ENCODE results near the gene SLAMF9.

The SLAMF9 gene

GRCh38 chr1:159974350-159974965 is 20.4 kb upstream of the SLAMF9 start:
- DNase-seq (ENCODE audit: low spot score) = no peak

- DNase-seq (ENCODE audit: low spot score) = no peak
Measured at GRCh38 chr1:159973350-159973940, 19.4 kb upstream of the SLAMF9 start.

DNA sequence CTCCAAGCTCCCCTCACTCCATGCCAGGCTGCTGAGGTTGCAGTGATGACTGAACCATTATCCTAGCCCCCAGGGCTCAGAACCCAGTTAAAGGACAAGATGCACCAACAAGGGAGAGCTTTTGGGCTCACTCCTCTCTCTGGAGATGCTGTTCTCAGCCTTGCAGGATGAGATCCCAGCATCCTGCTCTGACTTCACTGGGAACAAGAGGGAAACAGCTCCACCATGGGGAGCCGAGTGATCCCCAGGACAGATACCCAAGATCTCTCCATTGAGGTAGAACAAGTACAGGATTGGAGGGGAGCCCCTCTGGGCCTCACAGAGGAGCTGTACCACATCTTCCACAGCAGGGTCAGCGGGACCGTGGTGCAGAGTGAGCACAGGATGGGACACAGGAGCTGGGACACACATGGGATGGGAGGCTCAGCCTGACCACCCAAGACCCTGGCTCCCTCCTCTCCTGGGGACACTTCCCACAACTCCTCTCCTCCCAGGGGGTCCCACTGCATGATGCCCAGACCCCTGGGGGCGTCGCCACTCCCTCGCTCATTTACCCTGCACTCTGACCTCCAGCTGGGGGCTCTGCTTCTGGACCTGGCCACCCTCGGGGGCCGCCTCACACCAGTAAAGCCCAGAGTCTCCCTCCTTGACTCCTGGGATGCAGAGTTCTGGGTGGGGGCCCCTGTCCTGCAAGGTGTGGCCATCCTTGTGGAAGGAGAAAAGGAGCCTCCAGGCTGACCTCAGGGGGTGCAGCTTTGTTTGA is 18.6 kb upstream of the SLAMF9 start:
- DNase-seq (ENCODE audit: low spot score) = no peak

- no peak for DNase-seq (ENCODE audit: low spot score)
Measured at GRCh38 chr1:159970932-159971342, 16.9 kb upstream of the SLAMF9 start.

- DNase-seq (ENCODE audit: low spot score) = no peak
Measured at GRCh38 chr1:159968901-159969300, 14.9 kb upstream of the SLAMF9 start.

GRCh38 chr1:159965263-159965662 is 11.2 kb upstream of the SLAMF9 start:
- no peak for DNase-seq (ENCODE audit: low spot score)

GRCh38 chr1:159964144-159964543 is 10.1 kb upstream of the SLAMF9 start:
- DNase-seq (ENCODE audit: low spot score) = no peak

GRCh38 chr1:159962176-159962575 is 8.1 kb upstream of the SLAMF9 start:
- DNase-seq (ENCODE audit: low spot score) = no peak

DNA sequence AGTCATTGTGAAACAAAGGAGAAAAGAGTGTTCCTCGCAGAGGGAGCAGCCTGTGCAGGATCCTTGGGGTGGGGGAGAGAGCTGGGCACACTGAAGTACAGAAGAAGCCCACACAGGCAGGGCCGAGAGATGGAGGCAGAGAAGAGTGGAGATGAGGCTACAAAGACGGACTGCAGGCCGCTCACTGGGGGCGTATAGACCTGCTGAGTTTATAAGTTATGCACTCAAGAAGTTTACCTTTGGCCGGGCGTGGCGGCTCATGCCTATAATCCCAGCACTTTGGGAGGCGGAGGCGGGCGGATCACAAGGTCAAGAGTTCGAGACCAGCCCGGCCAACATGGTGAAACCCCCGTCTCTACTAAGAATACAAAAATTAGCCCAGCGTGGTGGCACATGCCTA is 7.6 kb upstream of the SLAMF9 start:
- no peak for DNase-seq (ENCODE audit: low spot score)

DNA sequence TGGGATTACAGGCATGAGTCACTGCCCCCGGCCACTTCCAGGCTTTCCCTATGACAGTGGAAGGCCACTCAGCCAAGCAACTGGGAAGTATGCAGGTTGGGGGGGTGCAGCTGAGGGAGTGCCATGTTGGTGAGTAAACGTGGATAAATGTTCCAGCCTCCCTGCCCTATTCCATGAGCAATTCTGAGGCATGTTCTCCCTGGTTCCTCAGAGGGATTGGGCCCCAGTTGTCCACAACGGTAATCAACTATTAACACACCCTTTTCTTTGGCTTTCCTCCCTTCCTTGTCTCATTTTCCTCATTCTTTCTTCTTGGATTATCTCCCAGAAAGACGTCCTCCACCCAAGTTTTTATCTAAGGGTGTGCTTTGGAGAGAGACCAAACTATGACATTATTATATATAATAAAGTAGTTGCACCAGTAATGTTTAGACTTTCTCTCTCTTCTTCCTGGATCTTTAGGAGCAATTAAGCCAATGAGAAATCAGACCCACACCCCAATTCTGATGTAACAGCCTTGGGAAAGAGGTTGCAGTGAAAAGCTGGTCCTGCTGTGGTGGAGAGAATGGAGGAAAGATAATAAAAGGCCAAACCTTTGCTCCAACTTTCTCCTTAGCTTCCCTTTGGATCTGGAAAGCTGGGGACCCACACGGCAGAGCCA is 6.8 kb upstream of the SLAMF9 start:
- DNase-seq (ENCODE audit: low spot score) = no peak

GRCh38 chr1:159959451-159959850 is 5.4 kb upstream of the SLAMF9 start:
- no peak for DNase-seq (ENCODE audit: low spot score)

DNA sequence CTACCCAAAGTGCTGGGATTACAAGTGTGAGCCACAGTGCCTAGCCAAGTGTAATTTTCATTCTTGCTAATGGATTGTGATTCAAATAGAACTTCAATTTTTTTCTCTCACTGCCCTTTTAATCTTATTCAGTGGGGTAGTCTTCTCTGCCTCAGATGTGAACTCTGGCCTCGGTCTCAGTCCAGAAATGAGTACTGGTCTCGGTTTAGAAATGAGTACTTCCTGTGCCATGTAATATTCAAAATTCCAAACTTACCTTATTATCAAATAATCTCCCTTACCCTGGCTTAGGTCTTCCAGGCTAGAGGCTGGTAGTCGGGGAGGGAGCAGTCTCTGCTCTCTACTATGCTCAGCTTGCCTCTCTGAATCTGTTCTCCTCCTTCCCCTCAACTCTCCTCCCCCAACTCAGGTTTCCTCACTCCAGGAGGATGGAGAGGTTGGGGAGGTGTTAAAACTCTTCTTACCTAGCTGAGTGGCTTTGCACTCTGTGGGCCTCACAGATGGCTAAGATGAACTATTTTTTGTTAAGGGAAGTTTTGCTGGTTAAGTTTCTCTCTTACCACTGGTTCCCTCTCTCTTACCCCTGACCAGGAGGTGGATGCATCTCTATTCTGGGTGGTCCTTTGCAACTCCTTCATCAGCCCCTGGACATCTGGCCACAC is 4.8 kb upstream of the SLAMF9 start:
- no peak for DNase-seq (ENCODE audit: low spot score)

GRCh38 chr1:159957824-159958268 is 3.8 kb upstream of the SLAMF9 start:
- DNase-seq (ENCODE audit: low spot score) = no peak

DNA sequence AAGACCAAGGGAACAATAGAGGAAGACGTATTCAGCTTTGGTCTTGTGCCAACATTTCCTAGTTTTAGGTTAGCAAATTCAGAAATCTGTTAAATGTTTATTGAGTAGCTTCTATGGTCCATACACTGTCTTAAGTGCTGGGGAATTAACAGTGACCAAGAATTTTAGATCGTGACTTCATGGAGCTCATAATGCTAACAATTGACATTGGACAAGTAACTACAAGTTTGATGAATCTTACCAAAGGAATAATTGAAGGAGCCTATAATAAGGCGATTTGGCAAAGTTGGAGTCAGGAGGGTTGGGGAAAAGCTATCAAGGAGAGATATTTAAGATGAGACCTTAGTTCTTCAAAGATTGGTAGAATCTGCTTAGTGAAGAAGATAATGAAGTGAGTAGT is 1.4 kb upstream of the SLAMF9 start:
- DNase-seq (ENCODE audit: low spot score) = no peak

- no peak for DNase-seq (ENCODE audit: low spot score)
Measured at GRCh38 chr1:159952932-159953331, 1.1 kb downstream of the SLAMF9 start.

DNA sequence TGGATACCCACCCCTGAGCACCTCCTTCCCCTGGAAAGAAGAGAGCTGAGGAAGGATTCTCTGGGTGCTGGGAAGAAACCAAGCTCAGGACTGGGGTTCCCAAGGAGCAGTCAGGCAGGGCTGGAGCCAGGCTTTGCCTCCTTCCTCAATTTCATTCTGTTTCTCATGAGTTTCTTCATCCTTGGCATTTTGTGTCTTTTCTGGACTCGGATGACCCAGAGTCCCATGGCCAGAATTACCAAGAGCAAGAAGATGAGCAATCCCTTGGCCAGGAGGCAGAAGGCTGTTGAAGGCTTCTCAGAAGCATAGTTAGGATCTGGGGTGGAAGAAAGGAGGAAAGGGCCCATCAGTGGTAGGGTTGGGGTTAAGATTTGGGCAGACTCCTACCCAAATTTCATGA is 2.5 kb downstream of the SLAMF9 start:
- DNase-seq (ENCODE audit: low spot score) = no peak

- no peak for DNase-seq (ENCODE audit: low spot score)
Measured at GRCh38 chr1:159951016-159951415, 3.0 kb downstream of the SLAMF9 start.

DNA sequence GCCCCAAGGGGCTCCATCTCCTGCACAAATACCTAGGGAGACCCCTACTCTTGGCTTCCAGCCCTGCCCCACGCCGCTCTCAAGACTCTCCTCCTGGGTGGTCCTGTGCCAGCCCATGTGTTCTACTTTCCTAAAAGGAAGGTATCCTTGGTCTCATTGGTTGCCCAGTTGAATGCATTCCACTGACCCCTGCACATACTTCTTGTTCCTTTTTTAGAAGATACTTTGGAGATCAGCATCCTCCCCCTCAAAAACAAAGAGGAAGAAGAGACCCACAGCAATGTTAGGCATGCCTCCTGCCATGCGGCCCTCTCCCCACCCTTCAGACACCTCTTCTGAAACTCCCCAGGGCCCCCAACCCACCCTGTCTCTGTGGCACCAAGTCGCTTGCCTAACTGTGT is 4.1 kb downstream of the SLAMF9 start:
- DNase-seq (ENCODE audit: low spot score) = no peak

- DNase-seq (ENCODE audit: low spot score) = no peak
Measured at GRCh38 chr1:159949123-159949522, 4.9 kb downstream of the SLAMF9 start.

DNA sequence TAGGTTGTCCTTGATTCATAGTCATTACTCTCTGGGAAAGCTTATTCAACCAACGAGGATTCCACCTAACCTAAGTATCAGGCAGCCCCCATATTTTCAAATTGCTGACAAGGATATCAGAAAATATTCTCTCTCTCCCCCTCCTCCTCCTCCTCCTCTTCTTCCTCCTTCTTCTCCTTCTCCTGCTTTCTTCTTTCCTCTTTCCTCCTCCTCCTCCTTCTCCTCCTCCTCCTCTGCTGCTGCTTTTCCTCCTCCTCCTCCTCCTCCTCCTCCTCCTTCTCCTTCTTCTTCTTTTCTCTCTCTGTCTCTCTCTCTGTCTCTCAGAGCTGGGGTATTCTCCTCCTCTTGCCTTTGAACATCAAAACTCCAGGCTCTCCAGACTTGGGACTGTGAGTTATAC is 6.1 kb downstream of the SLAMF9 start:
- DNase-seq (ENCODE audit: low spot score) = no peak

DNA sequence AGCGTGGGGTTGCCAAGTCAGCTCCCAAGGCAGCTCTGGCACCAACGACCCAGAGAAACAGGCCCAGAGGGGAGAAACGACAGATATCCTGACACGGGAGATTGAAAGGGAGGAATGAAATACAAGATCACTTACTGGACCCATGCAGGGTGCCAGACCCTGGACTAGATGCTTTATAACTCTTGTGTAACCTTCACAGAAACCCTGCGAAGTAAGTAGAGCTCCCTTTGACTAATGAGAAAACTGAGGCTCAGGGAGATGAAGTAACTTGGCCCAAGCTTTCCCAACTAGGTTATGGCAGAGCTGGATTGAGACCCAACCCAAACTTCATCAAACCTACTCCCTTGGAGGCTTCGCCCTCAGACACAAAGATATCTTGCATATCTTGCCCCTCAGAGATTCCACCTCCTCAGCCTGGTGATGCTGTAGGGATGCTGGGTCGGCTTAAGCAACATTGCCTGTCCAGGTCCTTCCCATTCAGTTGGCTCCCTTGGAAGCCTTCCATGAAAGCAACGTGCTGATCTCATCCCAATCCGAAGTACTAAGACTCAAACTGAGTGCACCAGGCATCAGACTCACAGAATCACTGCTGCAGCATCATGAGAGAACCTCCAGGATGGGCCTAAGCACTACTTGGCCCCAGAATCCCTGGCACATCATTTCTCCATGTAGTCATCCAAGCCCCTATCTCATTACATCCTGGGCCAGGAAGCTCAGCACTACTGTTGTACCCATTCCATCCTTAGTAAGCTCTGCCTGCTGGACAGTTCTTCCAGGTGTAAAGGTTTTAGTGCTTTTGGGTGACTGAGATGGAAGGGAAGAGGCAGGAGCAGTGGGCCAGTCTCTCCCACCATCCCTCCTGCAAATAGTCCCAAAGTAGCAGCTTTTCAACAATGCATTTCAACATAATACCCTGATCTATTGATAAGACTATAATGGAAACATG is 7.5 kb downstream of the SLAMF9 start:
- no peak for DNase-seq (ENCODE audit: low spot score)

All from germinal center (tissue), 1 donor.